GM18870 (cell line): ENCODE results near the gene UROD.

Source experiments
- ATAC-seq: cut with Tn5 transposase; IDR thresholded peaks from one replicate; pipeline ENCODE4 v1.9.1; 2021; ENCODE audit warnings: moderate library complexity; ENCODE audit not compliant: unreplicated experiment

UROD gene

DNA sequence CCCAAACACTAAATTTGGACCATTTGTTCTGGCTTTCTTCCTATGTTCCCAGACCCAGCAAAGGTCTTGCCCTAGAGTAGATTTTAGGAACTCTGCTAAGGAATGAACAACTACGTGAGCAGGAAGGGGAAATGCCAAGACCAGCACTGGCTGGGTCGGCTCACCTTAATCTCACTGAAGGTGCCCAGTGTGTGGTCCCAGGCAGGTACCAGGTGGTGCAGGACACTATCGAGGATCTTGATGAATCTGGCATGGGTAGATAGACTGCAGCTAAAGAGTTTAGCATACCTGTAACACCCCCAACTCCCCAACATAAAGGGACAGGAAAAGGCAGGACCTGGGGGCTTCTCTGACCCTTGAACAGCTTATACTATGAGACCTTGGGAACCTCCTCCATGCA, 4.0 kb upstream of the UROD start:
- no peak for ATAC-seq

DNA sequence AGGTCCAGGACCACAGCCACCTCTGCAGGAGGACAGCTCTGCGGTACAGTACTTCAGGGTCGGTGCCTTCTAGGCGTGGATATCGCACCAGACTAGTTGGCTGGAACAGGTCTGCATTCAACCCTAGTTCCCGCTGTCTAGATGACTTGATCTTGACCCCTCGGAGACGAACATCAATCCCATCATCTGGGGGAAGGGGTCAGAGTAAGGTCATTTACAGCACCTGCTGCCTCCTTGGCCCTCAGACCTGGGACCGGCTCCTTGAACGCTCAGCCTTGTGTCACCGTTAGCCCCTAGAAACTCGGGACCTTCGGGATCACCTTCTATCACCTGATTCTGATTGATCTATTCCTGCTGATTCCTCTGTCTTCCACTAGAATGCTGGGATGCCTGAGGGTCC, 3.5 kb upstream of the UROD start:
- no peak for ATAC-seq

DNA sequence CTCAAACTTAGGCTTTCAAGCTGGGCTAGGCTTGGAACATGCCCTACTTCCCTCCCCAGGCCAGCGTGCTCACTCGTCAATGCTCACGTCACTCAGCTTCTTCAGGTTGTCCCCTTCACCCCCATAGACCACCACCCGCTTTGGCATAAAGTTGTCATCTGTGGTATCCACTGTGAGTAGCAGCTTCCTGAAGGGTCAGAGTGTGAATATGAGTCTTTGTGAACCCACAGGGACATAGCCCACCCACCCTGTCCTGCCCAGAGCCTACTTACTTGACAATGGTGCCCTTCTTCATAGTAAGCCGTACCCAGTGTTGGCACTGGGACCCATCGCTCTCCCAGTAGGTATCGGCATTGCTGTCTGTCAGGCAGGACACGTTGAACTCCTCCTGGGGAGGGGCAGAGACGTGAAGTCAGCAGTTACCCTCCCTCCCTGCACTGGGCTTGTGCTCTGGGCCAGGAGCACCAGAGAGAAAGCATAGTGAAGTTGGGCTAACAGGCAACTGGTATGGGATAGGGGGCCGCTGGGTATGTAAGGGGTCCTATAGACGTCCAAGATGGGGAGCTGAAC, 2.7 kb upstream of the UROD start:
- ATAC-seq: no peak

DNA sequence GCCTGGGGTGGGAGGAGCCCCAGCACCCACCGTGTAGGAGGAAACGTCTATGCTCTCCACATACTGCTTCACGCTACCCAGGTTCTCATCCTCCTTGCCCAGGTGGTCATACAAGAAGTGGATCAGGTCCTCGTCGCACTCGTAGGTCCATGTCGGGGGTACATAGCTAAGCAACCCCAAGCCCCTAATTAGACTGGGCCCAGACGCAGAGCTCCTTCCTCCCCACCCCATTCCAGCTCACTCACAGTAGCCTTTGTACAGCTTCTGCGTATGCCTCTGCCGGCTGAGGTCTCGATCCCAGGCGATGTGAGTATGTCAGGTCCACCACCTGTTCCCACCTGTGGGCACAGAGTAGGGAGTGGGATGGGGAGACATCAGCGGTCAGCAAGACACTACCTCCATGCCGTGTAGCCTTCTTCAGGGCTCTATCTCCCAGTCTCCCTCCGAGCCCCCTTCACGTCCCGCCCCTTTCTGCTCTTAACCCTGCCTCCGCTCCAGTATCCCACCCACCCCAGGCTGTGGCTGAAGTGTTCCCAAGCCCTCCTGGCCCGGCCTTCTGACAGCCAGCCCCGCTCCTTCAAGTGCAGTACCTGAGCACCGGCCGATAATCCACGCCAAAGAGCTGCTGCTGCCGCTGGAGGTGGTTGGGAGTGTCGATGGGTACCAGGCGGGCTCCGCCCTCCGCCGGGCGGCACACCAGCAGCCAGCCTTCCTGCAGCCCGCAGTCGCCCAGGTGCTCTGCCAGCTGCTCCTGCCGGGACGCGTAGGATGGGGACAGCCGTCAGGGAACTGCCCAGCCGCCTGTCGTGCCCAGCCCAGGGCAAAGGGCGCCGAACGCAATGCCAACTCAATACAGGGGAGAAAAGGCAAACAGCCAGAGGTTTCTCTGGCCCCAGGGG, 1.8 kb upstream of the UROD start:
- ATAC-seq: no peak

- ATAC-seq: peak; percentile 58
These were observed 921 bp upstream of the UROD start, which contains the start of gene HECTD3 for GRCh38 chr1:45010855-45011811. HECTD3 (minus strand) TSS chr1:45011324; CDS start chr1:45011257, 67 bp downstream.

- no peak for ATAC-seq
These were observed 705 bp downstream of the UROD start for GRCh38 chr1:45012639-45013278.

DNA sequence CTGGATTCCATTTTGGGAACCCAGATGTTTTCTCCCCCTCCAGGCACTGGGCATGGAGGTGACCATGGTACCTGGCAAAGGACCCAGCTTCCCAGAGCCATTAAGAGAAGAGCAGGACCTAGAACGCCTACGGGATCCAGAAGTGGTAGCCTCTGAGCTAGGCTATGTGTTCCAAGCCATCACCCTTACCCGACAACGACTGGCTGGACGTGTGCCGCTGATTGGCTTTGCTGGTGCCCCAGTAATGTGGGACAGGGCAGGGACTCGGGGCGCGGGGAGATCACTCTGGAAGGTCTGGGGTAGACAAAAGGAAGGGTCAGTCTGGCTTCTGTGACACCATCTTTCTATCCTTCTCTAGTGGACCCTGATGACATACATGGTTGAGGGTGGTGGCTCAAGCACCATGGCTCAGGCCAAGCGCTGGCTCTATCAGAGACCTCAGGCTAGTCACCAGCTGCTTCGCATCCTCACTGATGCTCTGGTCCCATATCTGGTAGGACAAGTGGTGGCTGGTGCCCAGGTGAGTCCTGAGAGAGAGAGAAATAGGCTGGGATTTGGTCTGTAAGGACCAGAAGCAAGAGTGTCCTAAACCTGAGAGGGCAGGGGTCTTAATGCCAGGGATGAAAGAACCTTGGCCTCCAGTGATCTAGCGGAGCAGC, 1.6 kb downstream of the UROD start:
- ATAC-seq: no peak

GRCh38 chr1:45014321-45015028, 2.4 kb downstream of the UROD start:
- ATAC-seq: no peak

GRCh38 chr1:45015683-45016082, 3.6 kb downstream of the UROD start:
- ATAC-seq: no peak

DNA sequence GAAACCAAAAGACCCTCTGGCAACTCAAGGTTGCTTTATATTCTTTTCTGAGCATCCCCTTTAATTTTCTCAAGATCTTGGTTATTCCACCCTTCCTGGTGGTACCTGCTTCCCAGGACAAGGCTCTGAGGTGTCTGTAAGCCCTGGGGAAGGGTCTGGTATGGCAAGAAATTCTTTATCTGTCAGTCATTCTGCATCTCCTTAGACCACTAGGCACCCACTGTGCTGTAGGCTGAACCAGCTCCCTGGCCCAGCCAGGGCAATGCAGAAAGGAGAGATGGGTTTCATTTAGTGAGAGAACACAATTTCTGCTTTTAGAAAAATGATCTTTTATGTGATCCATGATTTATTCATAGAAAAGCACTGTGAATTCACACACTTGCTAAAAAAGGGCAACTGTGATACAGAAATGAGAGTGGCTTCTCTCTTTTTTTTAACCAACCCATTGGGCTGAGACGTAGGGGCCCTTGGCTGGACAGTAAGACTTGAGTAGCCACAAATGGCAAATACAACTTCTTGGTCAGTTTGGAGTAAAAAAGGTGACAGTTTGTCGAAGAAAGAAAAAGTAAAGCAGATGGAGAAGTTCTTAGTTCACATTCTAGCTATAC, 4.1 kb downstream of the UROD start:
- ATAC-seq: no peak

DNA sequence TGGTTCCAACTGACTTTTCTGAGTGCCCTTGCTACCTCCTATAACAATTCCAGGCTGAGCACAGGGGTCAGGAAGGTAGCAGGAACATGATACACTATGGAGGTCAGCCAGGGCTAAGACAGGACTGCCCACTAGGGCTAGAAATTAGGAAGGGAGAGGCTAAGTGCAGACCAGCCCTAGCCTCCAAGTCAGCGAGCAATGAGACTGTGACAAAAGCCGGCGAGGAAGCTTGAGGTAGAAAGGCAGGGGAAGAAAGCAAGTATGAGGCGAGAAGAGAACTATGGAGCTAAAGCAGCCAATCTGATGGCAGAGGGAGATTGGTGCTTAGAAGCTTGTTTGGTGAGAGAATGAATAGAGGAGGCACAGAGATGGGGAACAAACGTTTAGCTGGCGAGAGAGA, 4.7 kb downstream of the UROD start:
- ATAC-seq: no peak

DNA sequence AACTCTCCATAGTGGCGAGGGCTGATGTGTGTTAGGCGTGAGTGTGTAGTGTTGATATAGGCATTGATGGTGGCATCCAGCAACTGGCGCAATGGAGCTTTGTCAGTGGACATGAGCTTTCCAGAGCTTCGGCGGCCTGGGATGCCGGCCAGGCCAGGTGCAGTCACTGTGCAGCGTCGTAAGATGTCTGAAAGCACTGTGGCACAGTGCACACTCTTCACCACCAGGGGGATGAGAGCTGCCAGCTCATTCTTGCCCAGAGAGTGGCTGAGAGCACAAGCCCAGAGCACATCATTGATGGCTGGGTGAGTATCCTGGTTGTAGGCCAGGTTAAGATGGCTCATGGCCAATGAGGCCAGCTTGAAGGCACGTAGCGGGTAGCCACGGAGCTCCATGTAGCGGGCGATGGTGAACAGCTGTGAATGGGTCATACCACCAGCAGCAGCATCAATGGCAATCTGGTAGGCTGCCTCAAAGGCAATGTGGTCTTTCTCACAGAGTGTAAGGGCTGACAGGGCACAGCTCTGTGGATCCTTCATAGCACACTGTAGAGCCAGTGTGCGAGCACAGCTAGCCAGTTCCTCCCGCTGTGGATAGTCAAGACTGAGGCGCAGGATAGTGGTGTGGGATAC, 6.7 kb downstream of the UROD start:
- no peak for ATAC-seq

DNA sequence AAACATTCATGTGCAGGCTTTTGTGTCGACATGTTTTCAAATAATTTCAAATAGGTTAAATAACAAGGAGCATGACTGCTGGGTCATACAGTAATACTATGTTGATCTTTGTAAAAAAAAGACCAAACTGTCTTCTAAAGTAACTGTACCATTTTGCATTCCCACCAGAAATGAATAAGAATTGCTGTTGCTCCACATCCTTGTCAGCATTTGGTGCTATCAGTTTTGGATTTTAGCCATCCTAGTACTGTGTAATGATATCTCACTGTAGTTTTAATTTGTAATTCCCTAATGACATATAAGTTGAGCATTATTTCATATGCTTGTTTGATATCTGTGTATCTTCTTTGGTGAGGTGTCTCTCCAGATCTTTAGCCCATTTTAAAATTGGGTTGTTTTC, 11.6 kb downstream of the UROD start:
- ATAC-seq: no peak

- ATAC-seq: no peak
These were observed 14.4 kb downstream of the UROD start for GRCh38 chr1:45026446-45026845.

DNA sequence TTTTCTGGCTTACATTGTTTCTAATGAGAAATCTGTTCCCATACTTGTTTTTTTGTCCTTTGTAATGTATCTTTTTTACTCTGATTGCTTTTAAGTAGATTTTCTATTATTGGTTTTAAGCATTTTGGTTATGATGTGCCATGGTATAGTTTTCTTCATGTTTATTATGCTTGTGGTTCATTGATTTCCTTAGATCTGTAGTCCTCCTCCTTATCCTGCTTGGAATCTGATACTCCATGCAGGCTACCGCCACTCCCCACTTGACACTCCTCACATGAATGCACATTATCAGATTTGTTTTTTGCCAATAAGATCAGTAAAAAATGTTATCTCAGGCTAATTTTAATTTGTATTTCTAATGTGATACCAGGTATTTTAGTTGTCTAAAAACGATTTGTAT, 20.8 kb downstream of the UROD start:
- no peak for ATAC-seq

DNA sequence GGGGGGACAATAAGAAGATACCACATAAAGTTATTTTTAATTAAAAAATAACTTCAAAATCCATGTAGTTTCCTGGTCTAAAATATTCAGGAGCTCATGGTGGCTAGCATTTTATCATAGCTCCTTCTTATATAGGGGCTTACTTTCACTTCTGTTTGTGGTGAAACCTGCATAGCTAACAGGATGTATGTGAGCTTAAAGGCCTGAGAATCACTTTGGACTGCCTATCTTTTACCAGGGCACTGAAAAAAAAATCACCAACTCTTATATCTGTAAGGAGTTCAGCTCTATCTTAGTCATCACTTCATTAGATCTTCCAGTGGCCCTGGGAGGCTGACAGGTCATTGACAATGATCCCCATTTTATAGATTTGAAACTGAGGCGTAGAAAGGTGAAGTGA, 21.3 kb downstream of the UROD start:
- no peak for ATAC-seq

- no peak for ATAC-seq
These were observed 23.7 kb downstream of the UROD start for GRCh38 chr1:45035631-45036301.

DNA sequence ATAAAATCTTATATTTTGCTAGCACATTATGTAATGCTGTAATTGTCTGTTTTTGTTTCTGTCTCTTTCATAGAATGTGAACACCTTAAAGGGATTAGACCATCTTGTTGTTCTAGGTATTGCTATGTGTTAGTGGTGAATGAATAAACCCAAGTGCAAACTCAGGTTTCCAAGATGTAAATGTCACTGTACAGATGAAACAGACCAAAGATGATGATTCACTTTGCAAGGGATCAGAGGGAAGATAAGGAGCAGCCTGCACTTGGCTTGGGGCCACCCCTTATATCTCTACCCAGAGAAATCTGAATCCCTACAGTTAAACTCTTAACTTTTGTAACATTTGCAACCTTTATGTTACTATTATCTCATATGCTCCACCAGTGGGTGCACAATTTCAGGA, 25.4 kb downstream of the UROD start:
- ATAC-seq: no peak
